A673 (cell line): ENCODE results near the gene TMEM240.

Experiments used
- CTCF ChIP-seq: fragments of 300-800, 200-600 bp; sonication (generic); conservative IDR thresholded peaks from 2 replicates; pipeline ENCODE4 v1.5.1; 2017; ENCODE audit warnings: low read depth, mild to moderate bottlenecking, antibody characterized with exemption, low read length, moderate library complexity, mixed read lengths
- EZH2 ChIP-seq: fragments of 200-600 bp; sonication (generic); IDR thresholded peaks from 2 replicates; pipeline ENCODE4 v1.6.1; 2017; ENCODE audit warnings: borderline replicate concordance, low read depth, mild to moderate bottlenecking, mixed read lengths, antibody characterized with exemption, low read length; ENCODE audit not compliant: poor library complexity, severe bottlenecking

- TF ChIP-seq CTCF (no peak), EZH2 (no peak)
Observed at GRCh38 chr1:1554550-1554925, 14.1 kb upstream of the TMEM240 start.
